Activated gamma-delta T cell (primary cell): ENCODE measurements around the gene PTCRA.
A peak's percentile ranks its signal among the peaks of the same experiment; 100 is the strongest.
"Not testable (repeated sequence)": the region's sequence is repeated elsewhere in the genome, so short reads cannot be mapped to it uniquely, and the experiment has no call there.

Experiments used
- DNase-seq: peaks from one replicate; lab custom pipeline; 2025; lab: John Stamatoyannopoulos, UW

The PTCRA gene

GRCh38 chr6:42941356-42941755 is 25.5 kb downstream of the PTCRA start:
- not testable (repeated sequence) for DNase-seq

DNA sequence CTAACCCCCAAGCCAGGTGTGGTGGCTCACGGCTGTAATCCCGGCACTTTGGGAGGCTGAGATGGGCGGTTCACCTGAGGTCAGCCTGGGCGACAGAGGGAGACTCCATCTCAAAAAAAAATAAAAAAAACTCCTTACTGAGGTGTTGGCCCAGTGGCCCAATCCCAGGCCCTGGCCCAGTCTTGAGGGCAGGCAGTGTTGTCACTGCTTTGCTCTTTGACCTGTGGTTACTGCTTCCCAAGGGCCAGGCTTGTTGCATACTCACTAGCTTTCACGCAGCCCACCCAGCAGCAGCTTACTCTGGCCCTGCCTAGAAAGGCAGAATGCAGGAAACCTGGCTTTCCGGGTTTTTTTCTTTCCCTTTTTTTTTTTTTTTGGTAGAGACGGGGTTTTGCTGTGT is 26.6 kb downstream of the PTCRA start:
- DNase-seq, result no peak

DNA sequence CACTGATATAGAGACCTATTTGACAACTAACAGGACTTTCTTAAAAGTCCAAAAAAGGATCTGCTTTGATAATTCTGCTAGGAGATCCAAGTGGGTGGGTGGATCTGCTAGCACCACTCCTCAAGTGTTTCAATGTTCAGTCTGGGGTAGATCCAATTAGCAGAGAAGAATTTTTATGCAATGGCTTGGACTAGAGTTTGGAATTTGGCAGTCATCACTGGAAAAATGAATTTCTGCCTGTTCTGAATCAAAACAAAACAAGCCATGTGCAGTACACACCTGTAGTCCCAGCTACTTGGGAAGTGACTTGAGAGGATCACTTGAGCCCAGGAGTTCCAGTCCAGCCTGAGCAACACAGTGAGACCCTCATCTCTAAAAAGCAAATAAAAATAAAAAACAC is 32.1 kb downstream of the PTCRA start:
- no peak for DNase-seq

DNA sequence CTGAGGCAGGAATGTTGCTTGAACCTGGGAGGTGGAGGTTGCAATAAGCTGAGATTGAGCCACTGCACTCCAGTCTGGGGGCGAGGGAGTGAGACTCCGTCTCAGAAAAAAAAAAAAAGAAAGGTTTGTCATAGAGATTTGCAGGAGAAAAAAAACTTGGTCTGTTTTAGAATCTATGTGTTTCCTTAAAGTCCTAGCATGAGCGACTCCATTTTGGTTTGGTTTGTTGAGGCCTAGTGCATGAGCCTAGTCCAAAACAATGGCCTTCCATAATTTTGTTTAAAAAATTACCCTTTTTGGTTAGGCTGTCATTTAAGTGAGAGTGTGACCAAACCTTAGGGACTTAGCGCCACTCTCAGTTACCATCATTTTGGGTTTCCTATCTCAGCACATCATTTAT is 36.5 kb downstream of the PTCRA start:
- DNase-seq, result no peak

GRCh38 chr6:42954405-42954804 is 38.6 kb downstream of the PTCRA start:
- DNase-seq, result not testable (repeated sequence)

DNA sequence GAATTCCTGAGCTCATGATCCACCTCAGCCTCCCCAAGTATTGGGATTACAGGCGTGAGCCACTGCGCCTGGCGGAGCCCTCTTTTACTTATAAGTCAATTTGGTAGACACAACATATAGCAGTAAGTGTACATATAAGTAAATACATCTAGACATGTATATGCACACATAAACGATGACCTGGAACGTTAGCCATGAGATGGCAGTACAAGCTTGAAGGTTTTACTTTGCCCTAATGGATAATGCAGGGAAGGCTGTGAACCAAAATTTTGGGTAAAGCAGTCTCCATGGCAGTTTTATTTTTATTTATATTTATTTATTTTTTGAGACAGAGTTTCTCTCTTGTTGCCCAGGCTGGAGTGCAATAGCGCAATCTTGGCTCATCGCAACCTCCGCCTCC is 42.3 kb downstream of the PTCRA start:
- DNase-seq, result no peak

DNA sequence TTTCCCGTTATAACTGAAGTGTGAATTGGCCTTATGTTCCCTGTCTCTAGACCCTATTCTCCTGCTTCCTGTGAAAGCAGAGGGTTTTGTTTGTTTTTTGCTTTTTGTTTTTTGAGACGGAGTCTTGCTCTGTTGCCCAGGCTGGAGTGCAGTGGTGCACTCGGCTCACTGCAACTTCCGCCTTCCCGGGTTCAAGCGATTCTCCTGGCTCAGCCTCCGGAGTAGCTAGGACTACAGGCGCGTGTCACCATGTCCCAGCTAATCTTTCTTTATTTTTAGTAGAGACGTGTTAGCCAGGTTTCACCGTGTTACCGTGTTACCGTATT is 44.0 kb downstream of the PTCRA start:
- no peak for DNase-seq

GRCh38 chr6:42960243-42961019 is 44.6 kb downstream of the PTCRA start, which contains the start of gene GNMT:
GNMT (plus strand) TSS chr6:42960754; CDS start chr6:42960768, 14 bp downstream.
- DNase-seq, result peak; percentile 20

- DNase-seq, result no peak
Observed at GRCh38 chr6:42961020-42961470, 45.2 kb downstream of the PTCRA start.

DNA sequence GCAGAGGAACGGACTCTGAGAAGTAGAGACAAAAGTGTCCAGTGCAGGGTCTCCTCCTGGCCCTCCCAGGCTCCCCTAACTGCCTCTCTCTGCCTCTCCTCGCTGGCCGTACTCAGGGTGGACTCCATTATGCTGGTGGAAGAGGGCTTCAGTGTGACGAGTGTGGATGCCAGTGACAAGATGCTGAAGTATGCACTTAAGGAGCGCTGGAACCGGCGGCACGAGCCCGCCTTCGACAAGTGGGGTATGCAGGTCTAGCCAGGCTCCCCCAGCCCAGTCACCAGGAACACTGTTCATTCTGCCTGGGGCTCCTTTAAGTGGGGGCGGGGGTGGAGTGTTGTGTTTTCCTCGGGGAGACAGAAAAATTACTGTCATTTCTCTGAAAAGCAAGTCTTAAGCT is 46.2 kb downstream of the PTCRA start:
- no peak for DNase-seq

- DNase-seq, result no peak
Observed at GRCh38 chr6:42962502-42963178, 46.8 kb downstream of the PTCRA start.

GRCh38 chr6:42963179-42963854 is 47.5 kb downstream of the PTCRA start:
- no peak for DNase-seq

DNA sequence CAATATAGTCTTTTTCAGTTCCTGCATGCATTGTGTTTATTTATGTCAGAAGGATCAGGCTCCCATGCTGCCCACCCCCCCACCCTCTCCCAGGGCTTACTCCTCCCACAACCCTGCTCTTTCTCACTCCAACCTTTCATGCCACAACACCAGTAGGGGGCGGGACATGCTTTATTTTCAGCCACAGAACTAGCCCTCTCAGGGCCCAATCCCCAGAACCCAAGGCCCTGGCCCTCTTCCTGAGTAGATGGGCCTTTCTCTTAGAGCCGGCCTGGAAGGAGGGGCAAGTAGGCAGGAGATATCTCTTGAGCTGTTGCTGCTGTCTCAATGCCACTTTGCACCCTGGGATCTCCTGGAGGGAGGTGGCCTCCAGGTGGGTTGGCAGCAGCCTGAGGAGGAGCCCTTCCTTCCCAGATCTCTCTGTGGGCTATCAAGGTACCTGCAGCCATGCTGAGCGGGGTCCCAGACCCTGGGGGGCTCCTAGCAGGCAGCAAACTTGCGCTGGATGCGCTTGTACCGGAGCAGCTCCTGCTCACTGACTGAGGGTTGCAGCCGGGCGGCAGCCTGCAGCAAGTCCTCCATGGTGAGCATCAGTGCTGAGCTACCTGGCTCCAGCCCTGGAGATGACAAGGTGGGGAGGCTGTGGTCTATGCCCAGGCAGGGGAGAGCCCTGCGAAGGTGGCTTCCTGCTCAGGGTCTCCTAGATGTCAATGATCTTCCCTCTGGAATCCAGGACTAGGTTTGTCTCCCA is 48.2 kb downstream of the PTCRA start:
- DNase-seq, result no peak

DNA sequence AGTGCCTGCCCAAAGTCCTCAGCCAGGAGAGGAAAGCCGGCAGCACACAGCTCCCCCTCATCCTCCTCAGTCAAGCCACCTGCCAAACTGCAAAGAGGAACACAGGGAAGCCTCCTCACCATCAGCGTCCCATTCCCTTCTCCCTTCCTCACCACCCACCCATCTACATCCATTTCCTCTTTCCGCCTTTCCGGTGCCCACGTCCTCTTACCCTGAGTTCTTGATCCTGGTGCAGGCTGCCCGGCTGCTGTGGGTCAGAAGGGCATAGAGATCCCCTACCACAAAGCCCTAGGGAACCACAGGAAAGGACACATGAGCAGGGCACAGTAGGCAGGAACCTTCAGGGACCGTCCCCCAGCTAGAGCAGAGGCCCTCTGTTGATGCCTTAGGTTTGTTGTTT is 50.7 kb downstream of the PTCRA start:
- DNase-seq, result no peak

DNA sequence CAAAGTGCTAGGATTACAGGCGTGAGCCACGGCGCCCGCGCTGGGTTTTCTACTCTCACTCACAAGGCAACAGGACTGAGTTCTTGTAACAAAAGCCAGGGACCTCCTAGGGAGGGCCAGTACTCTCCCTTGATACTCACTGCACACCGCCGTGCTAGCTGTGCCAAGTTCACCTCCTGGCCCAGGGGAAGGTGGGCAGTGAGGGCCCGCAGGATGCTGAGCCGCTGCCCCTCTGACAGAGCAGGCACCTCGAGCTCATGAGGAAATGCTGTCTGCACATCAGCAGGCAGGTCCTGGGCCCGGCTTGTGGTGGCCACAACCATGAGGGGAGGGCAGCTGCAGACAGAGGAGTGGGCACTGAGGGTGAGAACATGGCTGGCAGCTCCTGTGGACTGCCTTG is 51.4 kb downstream of the PTCRA start:
- no peak for DNase-seq

DNA sequence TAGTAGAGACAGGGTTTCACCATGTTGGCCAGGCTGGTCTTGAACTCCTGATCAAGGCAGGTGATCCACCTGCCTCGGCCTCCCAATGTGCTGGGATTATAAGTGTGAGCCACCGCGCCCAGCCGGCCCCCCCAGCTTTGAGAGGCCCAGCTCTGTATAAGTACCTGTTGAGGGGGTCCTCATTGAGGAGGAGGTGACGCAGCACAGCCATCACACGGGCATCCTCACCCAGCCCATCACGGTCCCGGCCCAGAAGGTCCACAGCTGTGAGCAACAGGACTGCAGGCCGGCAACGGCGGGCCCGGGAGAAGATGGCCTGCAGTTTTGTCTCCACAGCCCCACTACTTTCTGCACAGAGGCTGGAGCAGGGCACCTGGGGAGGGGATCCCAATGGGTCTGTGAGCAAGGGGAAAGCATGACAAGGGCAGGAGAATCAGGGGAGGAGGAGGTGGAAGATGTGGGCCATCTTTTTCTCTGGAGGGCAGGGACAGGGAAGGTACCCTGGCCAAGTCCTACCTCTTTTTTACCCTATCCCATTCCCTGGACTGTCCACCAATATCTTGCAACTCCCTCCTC is 52.4 kb downstream of the PTCRA start:
- no peak for DNase-seq

GRCh38 chr6:42968783-42969182 is 52.9 kb downstream of the PTCRA start:
- DNase-seq, result no peak

GRCh38 chr6:42969431-42969830 is 53.6 kb downstream of the PTCRA start:
- no peak for DNase-seq

GRCh38 chr6:42969934-42970333 is 54.1 kb downstream of the PTCRA start:
- no peak for DNase-seq

- no peak for DNase-seq
Observed at GRCh38 chr6:42970871-42971612, 55.2 kb downstream of the PTCRA start.

GRCh38 chr6:42971746-42972327 is 56.0 kb downstream of the PTCRA start:
- no peak for DNase-seq
